ENCODE measurements around the gene PRSS22. TPM values are rescaled to one million over a fixed set of nuclear protein-coding genes. Genes with fewer than 3 reads are reported as not detected.

PRSS22 gene
- total and polyA plus RNA-seq, 10 of the 15 experiments (the other 5 are each of a cell fraction or from before 2014, with no cell fraction given): not detected

DNA sequence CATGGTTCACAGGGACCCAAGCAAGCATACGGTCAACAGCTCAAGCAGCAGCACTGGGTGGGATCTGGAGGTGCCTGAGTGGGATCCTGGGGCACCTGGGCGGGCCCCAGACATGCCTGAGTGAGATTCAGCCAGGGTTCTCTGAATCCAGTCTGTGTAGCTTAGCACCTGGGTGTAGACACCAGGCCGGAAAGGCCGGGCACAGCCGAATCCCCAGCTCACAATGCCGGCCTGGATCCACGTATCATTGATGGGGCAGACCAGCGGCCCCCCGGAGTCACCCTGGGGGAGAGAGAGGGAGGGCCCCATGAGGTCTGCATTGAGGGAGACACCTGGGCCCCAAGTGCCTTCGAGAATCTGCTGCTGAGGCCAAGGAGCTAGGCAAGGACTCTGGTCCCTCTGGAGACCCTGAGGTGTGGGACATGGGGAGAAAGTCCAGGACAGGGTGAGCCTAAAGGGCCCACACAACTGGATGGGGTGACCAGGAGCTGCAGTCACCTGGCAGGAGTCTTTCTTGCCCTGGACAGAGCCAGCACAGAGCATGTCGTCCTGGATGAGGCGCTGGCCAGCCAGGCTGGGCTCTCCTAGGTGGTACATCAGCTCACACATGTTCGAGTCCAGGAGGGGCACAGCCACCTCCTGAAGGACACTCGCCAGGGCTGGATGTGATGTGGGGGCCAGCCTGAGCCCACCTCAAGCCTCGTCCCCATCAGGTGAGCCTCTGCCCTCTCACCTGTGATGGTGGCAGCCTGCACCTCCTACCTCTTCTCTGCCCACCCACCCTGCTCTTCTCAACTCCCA, 18.1 kb downstream of the PRSS22 start:
- WGBS (ENCODE audit: insufficient coverage, insufficient replicate concordance, low lambda C conversion rate, missing lambda C conversion rate): 41% methylated on average over 15 of the region's 15 CpGs
- ChIA-PET SMC1A (ENCODE audit: uncharacterized antibody, unreplicated experiment) (interaction anchor here (0.6 to 2.2 kb wide), 3 partner anchors 28 to 67 kb away, joined by 3 to 16 read pairs (median 3); no protein-coding TSS in a partner anchor), CTCF (interaction anchor here (0.6 to 3.1 kb wide), 21 partner anchors 9 to 183 kb away, joined by 3 to 22 read pairs (median 5); partner anchors contain the start of genes FLYWCH1, FLYWCH2 and HCFC1R1), POLR2A (interaction anchor here (0.6 kb wide), 1 partner anchor 10 kb away, joined by 3 read pairs; no protein-coding TSS in a partner anchor), RAD21 (ENCODE audit: unreplicated experiment) (interaction anchor here (0.8 to 3.1 kb wide), 4 partner anchors 24 to 130 kb away, joined by 3 to 26 read pairs (median 3); no protein-coding TSS in a partner anchor)
- H3K4me2 ChIP-seq (ENCODE audit: control insufficient read depth, insufficient read depth): no peak overlapping the region
- TF ChIP-seq ZNF592 (IDR thresholded peaks at IDR 0.05) (no peak), IKZF1 (conservative IDR thresholded peaks at IDR 0.05) (no peak), ESRRA (IDR thresholded peaks at IDR 0.05; ENCODE audit: low read length) (no peak), JUND (IDR thresholded peaks at IDR 0.05; ENCODE audit: low read depth, low read length) (no peak), NFIC (IDR thresholded peaks at IDR 0.05; ENCODE audit: low read depth, low read length) (no peak), HDGF (IDR thresholded peaks at IDR 0.05) (no peak), TCF7 (IDR thresholded peaks at IDR 0.05; ENCODE audit: borderline replicate concordance) (no peak), EED (IDR thresholded peaks at IDR 0.05; ENCODE audit: low read depth) (no peak), KLF5 (IDR thresholded peaks at IDR 0.05; ENCODE audit: partially characterized antibody) (no peak), IRF5 (IDR thresholded peaks at IDR 0.05; ENCODE audit: borderline replicate concordance) (no peak), CBX3 (IDR thresholded peaks at IDR 0.05; ENCODE audit: borderline replicate concordance, low read depth) (no peak)
- no peaks in the 10 kb centered on the region for H3K36me3 ChIP-seq (ENCODE audit: control insufficient read depth in 2 of 2, insufficient read depth in 2 of 2, low read length in 1 of 2)
- ATAC-seq (no peak), DNase-seq (ENCODE audit: low read depth, low spot score) (no peak), FAIRE-seq (no peak)
- peaks cover 9% of the 10 kb centered on the region; the same call in 1 of the 2 replicates for H3K4me1 ChIP-seq (ENCODE audit: control insufficient read depth, insufficient read depth, low read length)
- intact Hi-C loops (cut with micrococcal nuclease; ENCODE audit: unreplicated experiment) (loop anchor here (2.0 kb wide), 1 partner anchor 29 kb away; no protein-coding TSS in a partner anchor), in situ Hi-C loops (cut with MboI) (no loop called here)
- no peaks in the 10 kb centered on the region for H4K20me1 ChIP-seq (ENCODE audit: control insufficient read depth, insufficient read depth)
- BruUV-seq (replicated peaks): no TSS peak
- H3K9ac ChIP-seq (ENCODE audit: control insufficient read depth, insufficient read depth, low read length): no peak overlapping the region
- H3K27ac ChIP-seq (ENCODE audit: control insufficient read depth, insufficient read depth): no peak overlapping the region
- H2AFZ ChIP-seq (ENCODE audit: control insufficient read depth, low read depth, low read length): no peak overlapping the region
- peaks cover 3% of the 10 kb centered on the region; the same call in 1 of the 3 replicates for H3K9me3 ChIP-seq (replicated peaks; ENCODE audit: control insufficient read depth, insufficient read depth, low read length)
- H3K27me3 ChIP-seq (replicated peaks in 1 of 2; ENCODE audit: control insufficient read depth in 2 of 2, insufficient read depth in 2 of 2, low read length in 1 of 2): no peaks in the 10 kb centered on the region
- no peak overlapping the region for H3K4me3 ChIP-seq
- no peaks in the 10 kb centered on the region for H3K79me2 ChIP-seq (ENCODE audit: control insufficient read depth, insufficient read depth, low read length)

All from GM12878 (cell line).